Ovary (tissue), 9 donors: Measurements from ENCODE around the gene SEC14L6. TPM values are rescaled to one million over a fixed set of nuclear protein-coding genes. Genes with fewer than 3 reads are reported as not detected.
"Not testable (repeated sequence)": the region's sequence is repeated elsewhere in the genome, so short reads cannot be mapped to it uniquely, and the experiment has no call there.

ENCODE experiments used
- DNase-seq, 5 donors: peaks; one replicate each; pipeline ENCODE4 v3.0.0-alpha.2; 2019 to 2020
- H3K27ac ChIP-seq, 2 donors: fragments of 200-600 bp; one replicate each; pipeline versions ENCODE4 v1.5.1 to v1.8.0; 2019 to 2022
- H3K27me3 ChIP-seq: fragments of 200-600 bp; one replicate; pipeline ENCODE4 v1.8.0; 2022
- H3K36me3 ChIP-seq: fragments of 200-600 bp; sonication (generic); one replicate; pipeline ENCODE4 v1.5.1; 2019
- H3K4me1 ChIP-seq: one replicate; pipeline ENCODE4 v1.8.1; 2013; ENCODE audit warnings: mild to moderate bottlenecking, moderate library complexity; ENCODE audit not compliant: insufficient read depth
- H3K4me3 ChIP-seq: fragments of 200-600 bp; sonication (generic); one replicate; pipeline ENCODE4 v1.5.1; 2017
- H3K9me3 ChIP-seq, 2 donors: fragments of 200-600 bp in 1 of 2; sonication (generic) in 1 of 2; one replicate each; pipeline versions ENCODE4 v1.5.1 to v1.8.1; 2013 to 2019; ENCODE audit warnings: mild to moderate bottlenecking in 1 of 2, moderate library complexity in 1 of 2
- EP300 ChIP-seq: sonication (generic); formaldehyde crosslinking; IDR thresholded peaks from one replicate; pipeline ENCODE4 v1.6.1; 2017; ENCODE audit warnings: antibody characterized with exemption
- POLR2A ChIP-seq: fragments of 450-650 bp; IDR thresholded peaks from one replicate; pipeline ENCODE4 v1.6.1; 2017; ENCODE audit warnings: antibody characterized with exemption, mild to moderate bottlenecking, moderate library complexity
- WGBS, 3 donors: extraction: QIAGEN DNeasy Blood & Tissue Kit in 1 of 3; methylation state at CpG; one replicate each; pipeline versions ENCODE4 v1.1.5 to v1.1.7; 2013 to 2017; 5-methylcytosine and 5-hydroxymethylcytosine counted together
- intact Hi-C, 4 donors: fragments of 100-400 bp; cut with DNase I; formaldehyde crosslinking; loops; one replicate each; pipeline versions ENCODE4 v1.11.0 to v1.15.1; 2022 to 2023
- polyA plus RNA-seq, 2 donors: library from polyadenylated mRNA; stranded (reverse); fragments of 200-250 nt in 1 of 2; fragments of 350-450 nt in 1 of 2; fragmentation: Illumina TruSeq in 1 of 2; extraction: RNeasy Lipid Tissue Mini Kit (QIAGEN cat#74804) in 1 of 2; gene quantifications; one replicate each; pipeline ENCODE4 v1.2.3, GENCODE V29; 2013 to 2014
- total RNA-seq, 7 donors: library from RNA; depleted of rRNA in 2 of 7; stranded (reverse); fragments of >200 nt in 2 of 7; fragmentation: NEBNext Ultra II Directional in 3 of 7; extraction: Animal tissue kit (Norgen Biotek cat#: 25700) in 3 of 7; gene quantifications; one replicate each; pipeline versions ENCODE4 v1.1.0 to v1.2.4, GENCODE V29; 2016 to 2023
- TF ChIP-seq, protein P1 (sequence below), 3 donors: fragments of 450-650 bp in 2 of 3; fragments of 200-600 bp in 1 of 3; IDR thresholded peaks; one replicate each; pipeline versions ENCODE4 v1.5.1 to v1.8.0; 2016 to 2022; ENCODE audit warnings: antibody characterized with exemption in 3 of 3, mild to moderate bottlenecking in 1 of 3
- donor health status: DM: no; HTN: no; CAD: no; lungs with moderate emphysema.
- donor health status: DM: no; HTN: no; CAD: no.
- donor health status: Bipolar disorder and iron deficiency.
- donor health status: DM: yes; HTN: yes; CAD: no.
- donor health status: DM: no; HTN: no; CAD: no.
- donor health status: DM: yes; HTN: yes; CAD: no.

Gene SEC14L6
- total and polyA plus RNA-seq, 9 donors, result 0.92 to 2.8 (median 1.7) TPM

DNA sequence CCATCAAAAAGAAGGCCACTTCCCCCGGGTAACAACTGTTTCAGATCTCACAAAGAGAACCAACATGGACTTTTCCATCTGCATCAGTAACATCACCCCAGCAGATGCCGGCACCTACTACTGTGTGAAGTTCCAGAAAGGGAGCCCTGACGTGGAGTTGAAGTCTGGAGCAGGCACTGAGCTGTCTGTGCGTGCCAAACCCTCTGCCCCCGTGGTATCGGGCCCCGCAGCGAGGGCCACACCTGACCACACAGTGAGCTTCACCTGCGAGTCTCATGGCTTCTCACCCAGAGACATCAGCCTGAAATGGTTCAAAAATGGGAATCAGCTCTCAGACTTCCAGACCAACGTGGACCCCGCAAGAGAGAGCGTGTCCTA is 3.7 kb downstream of the SEC14L6 start:
- Histone ChIP-seq H3K4me3 (peak overlapping the region; percentile 31), H3K4me1 (no peaks in the 10 kb centered on the region), H3K9me3 (no peaks in the 10 kb centered on the region), H3K27ac (peak overlapping the region in 1 of 2 donors; percentile 4), H3K36me3 (no peaks in the 10 kb centered on the region), H3K27me3 (no peaks in the 10 kb centered on the region)
- 79 to 86% (median 81%) methylated on average over 12 of the region's 12 CpGs for WGBS, 3 donors
- no peak for TF ChIP-seq POLR2A
- no peak for TF ChIP-seq EP300
- TF ChIP-seq, protein P1, sequence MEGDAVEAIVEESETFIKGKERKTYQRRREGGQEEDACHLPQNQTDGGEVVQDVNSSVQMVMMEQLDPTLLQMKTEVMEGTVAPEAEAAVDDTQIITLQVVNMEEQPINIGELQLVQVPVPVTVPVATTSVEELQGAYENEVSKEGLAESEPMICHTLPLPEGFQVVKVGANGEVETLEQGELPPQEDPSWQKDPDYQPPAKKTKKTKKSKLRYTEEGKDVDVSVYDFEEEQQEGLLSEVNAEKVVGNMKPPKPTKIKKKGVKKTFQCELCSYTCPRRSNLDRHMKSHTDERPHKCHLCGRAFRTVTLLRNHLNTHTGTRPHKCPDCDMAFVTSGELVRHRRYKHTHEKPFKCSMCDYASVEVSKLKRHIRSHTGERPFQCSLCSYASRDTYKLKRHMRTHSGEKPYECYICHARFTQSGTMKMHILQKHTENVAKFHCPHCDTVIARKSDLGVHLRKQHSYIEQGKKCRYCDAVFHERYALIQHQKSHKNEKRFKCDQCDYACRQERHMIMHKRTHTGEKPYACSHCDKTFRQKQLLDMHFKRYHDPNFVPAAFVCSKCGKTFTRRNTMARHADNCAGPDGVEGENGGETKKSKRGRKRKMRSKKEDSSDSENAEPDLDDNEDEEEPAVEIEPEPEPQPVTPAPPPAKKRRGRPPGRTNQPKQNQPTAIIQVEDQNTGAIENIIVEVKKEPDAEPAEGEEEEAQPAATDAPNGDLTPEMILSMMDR (IDR thresholded peaks at IDR 0.05), result no peak
- intact Hi-C loops, result no loop called here
- no peak for DNase-seq

DNA sequence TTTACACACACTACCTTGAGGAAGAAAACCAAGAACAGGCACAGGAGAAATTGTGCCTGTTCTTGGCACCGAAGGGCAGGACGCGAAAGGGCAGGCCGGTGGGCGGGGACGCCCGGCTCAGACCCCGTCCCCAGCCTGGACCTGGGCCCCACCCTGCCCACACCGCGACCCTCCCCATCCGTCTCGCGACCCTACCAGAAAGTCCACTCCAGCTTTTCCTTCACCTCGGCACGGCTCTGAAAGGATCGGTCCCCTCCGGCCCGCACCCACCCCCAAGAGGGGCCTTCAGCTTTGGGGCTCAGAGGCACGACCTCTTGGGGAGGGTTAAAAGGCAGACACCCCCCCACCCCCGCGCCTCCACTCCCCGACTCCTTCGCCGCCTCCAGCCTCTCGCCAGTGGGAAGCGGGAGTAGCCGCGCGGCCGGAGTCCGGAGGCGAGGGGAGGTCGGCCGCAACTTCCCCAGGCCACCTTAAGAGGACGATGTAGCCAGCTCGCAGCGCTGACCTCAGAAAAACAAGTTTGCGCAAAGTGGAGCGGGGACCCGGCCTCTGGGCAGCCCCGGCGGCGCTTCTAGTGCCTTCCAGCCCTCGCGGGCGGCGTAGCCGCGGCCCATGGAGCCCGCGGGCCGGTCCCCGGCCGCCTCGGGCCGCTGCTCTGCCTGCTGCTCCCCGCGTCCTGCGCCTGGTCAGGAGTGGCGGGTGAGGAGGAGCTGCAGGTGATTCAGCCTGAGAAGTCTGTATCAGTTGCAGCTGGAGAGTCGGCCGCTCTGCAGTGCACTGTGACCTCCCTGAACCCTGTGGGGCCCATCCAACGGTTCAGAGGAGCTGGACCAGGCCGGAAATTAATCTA is 4.4 kb downstream of the SEC14L6 start:
- Histone ChIP-seq H3K9me3 (no peaks in the 10 kb centered on the region), H3K27ac (peak overlapping the region; percentile 4 to 32), H3K27me3 (no peaks in the 10 kb centered on the region), H3K4me3 (peak overlapping the region; percentile 31), H3K36me3 (no peaks in the 10 kb centered on the region), H3K4me1 (no peaks in the 10 kb centered on the region)
- intact Hi-C loops, result no loop called here
- 2 to 4% (median 4%) methylated on average over 51 to 64 of the region's 64 CpGs for WGBS, 3 donors
- no peak for TF ChIP-seq POLR2A
- TF ChIP-seq, protein P1 (IDR thresholded peaks at IDR 0.05), result peak in 1 of 3 donors; percentile 4
- DNase-seq, result peak in 4 of 5 donors; percentile 33 to 62 (median 38)

DNA sequence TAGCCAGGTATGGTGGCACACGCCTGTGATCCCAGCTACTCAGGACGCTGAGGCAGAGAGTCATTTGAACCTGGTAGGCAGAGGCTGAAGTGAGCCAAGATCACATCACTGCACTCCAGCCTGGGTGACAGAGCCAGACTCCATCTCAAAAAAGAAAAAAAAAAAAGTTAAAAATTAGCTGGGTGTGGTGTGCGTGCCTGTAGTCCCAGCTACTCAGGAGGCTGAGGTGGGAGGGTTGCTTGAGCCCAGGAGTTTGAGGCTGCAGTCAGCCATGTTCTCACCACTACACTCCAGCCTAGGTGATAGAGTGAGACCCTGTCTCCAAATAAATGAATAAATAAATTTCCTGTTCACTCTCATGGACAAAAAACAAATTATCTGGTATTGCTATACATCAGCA is 5.0 kb downstream of the SEC14L6 start:
- 92 to 94% (median 93%) methylated on average over 3 of the region's 3 CpGs for WGBS, 3 donors

DNA sequence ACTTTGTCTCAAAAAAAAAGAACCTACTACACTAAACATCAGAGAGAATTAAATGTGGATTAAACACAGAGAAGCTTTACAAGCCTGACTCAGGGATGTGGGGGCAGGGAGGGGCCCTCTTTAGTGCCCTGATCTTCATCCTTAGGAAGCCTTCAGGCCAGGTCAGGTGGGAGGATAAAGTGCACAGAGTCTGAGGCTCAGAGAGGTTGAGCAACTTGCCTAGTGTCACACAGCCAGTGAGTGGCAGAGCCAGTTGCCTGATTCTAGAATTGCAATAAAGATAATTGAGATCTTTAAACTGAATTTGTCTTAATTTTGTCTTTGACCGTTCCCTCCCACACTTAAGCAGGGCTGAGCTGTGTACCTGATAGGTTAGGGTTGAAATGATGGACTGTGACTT is 7.2 kb downstream of the SEC14L6 start:
- Histone ChIP-seq H3K27ac (no peak overlapping the region), H3K4me1 (no peaks in the 10 kb centered on the region), H3K27me3 (no peaks in the 10 kb centered on the region), H3K9me3 (no peaks in the 10 kb centered on the region), H3K36me3 (no peaks in the 10 kb centered on the region), H3K4me3 (no peak overlapping the region)
- intact Hi-C loops, result no loop called here
- DNase-seq, result no peak
- 85 to 92% (median 89%) methylated on average over 1 of the region's 1 CpG for WGBS, 3 donors
- TF ChIP-seq, protein P1 (IDR thresholded peaks at IDR 0.05), result no peak
- TF ChIP-seq POLR2A (no peak), EP300 (no peak)

More for the DNA sequence above, 5.0 kb downstream of the SEC14L6 start:
- DNase-seq, H3K36me3 ChIP-seq, H3K9me3 ChIP-seq, H3K4me1 ChIP-seq, H3K27me3 ChIP-seq, intact Hi-C loops: not testable (repeated sequence)
- Histone ChIP-seq H3K4me3 (peak overlapping the region; percentile 31), H3K27ac (peak overlapping the region in 1 of 2 donors; percentile 4)

DNA sequence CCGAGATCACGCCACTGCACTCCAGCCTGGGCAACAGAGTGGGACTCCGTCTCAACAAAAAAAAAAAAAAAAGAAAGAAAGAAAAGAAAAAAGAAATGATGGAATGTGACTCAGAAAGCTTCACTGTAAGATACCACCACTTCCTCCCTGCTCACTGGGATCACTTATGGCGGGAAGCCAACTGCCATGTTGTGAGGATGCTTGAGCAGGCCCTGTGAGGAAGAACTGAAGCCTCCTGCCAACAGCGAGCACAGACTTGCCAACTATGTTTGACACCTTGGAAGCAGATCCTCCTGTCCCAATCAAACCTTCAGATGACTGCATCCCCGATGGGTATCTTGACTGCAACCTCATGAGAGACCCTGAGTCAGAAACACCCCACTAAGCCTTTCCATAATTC is 8.3 kb downstream of the SEC14L6 start:
- no peaks in the 10 kb centered on the region for H3K27me3 ChIP-seq
- H3K4me3 ChIP-seq, result no peak overlapping the region
- no peaks in the 10 kb centered on the region for H3K4me1 ChIP-seq
- no peak overlapping the region for H3K27ac ChIP-seq
- DNase-seq, result no peak
- TF ChIP-seq, protein P1 (IDR thresholded peaks at IDR 0.05), result no peak
- TF ChIP-seq EP300 (no peak), POLR2A (no peak)
- WGBS, 3 donors, result 89 to 93% (median 92%) methylated on average over 6 of the region's 6 CpGs
- no peaks in the 10 kb centered on the region for H3K9me3 ChIP-seq
- H3K36me3 ChIP-seq, result no peaks in the 10 kb centered on the region
- intact Hi-C loops, result no loop called here
